Fibroblast of gingiva (primary cell): ENCODE data around the gene VASH1.

ENCODE experiments used
- DNase-seq: peaks from one replicate; pipeline ENCODE4 v3.0.0-alpha.2; 2011; ENCODE audit warnings: low read depth

The VASH1 gene

GRCh38 chr14:76784881-76785280, 23.6 kb downstream of the VASH1 start:
- peak; percentile 37 for DNase-seq

- DNase-seq = no peak
Observed at GRCh38 chr14:76786601-76787000, 25.3 kb downstream of the VASH1 start.

DNA sequence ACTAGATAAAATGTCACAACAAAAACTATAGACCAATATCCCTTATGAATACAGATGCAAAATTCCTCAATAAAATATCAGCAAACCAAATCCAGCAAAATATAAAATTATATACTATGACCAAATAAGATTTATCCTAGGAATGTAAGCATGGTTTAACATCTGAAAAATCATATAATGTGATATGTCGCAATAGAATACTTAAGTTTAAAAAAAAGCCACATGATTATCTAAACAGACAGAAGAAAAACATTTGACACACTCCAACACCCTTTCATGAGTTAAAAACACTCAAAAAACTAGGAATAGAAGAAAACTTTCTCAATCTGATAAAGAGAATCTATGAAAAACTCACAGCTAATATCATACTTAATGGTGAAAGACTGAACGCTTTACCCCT, 31.2 kb downstream of the VASH1 start:
- DNase-seq = no peak

GRCh38 chr14:76793324-76793723, 32.1 kb downstream of the VASH1 start:
- DNase-seq = no peak

- DNase-seq = no peak
Observed at GRCh38 chr14:76793956-76794355, 32.7 kb downstream of the VASH1 start.

DNA sequence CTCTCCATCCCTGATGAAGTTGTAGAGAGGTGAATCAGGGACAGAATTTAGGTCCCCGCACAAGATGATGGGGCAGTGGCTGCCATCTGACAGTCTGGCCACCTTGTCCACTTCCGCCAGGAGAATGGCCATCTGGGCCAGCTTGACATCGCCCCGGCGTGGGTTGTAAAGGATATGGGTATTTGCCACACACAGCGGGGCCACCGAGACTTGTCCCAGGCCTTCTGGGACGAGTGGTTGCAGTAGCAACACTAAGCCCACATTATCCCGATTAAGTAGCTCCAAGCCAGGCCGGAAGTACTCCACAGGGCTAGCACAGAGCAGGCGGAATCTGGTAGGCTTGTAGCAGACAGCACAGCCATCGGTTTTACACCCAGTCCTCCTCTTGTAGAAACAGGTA, 45.2 kb downstream of the VASH1 start:
- no peak for DNase-seq

DNA sequence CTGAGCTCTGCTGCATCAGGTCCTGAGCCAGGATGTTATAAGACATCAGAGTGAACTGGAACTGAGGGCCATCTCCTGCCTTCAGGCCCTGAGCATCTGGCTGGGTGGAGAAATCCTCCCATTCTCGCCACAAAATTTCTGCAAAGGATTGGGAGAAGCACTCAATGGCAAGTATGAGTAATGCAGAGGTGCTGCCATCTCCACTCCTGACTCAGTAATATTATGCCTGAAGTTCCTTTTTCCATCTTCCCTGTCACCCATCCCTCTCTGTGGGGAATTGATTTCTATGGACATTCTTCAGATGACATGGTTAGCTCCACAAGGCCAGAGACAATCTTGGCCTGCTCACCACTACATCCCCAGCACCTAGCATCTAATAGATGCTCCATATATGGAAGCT, 46.7 kb downstream of the VASH1 start:
- DNase-seq = no peak

- DNase-seq = no peak
Observed at GRCh38 chr14:76808990-76809389, 47.7 kb downstream of the VASH1 start.

GRCh38 chr14:76810525-76810924, 49.3 kb downstream of the VASH1 start:
- no peak for DNase-seq

GRCh38 chr14:76810953-76811400, 49.7 kb downstream of the VASH1 start:
- peak; percentile 48 for DNase-seq

DNA sequence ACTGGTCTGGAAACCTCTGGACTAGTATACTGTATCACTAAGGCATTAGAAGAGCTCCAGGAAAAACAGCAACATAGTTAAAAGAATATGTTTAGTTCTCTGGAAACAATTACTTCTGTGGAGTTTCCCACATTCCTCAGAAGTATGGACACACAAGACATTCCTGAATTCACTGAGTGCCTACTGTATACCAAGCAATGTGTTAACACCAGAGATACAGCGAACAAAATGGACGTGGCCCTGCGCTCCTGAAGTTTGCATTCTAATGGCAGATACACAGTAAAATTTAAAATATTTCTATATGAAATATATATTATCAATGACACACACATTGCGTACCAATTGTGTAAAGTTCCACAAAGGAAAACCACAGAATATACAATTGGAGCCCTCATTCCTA, 50.3 kb downstream of the VASH1 start:
- peak; percentile 29 for DNase-seq

- no peak for DNase-seq
Observed at GRCh38 chr14:76812093-76812421, 50.8 kb downstream of the VASH1 start.

GRCh38 chr14:76812422-76813383, 51.4 kb downstream of the VASH1 start, which contains the start of gene ANGEL1:
TSS of gene ANGEL1 (minus strand) at chr14:76812882. CDS start at chr14:76812827, 55 bp downstream.
- peak; percentile 95 for DNase-seq

GRCh38 chr14:76814726-76815645, 53.7 kb downstream of the VASH1 start:
- DNase-seq = no peak

DNA sequence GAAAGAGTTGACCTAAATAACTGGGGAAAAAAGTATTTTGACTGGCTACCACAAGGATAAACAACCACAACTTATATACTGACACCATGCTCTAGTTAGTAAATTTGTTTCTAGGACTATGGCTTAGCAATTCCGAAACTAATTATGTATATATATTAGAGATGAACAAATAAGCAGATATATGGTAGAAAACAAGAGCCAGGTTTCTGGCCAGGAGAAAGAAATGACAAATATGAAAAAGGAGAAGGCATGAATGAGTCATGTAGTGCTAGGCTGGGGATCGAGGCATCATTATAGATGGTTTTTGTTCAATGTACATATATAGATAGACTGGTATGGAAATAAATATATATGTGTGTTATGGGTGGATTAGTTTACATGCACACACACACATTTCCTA, 59.4 kb downstream of the VASH1 start:
- DNase-seq = no peak

DNA sequence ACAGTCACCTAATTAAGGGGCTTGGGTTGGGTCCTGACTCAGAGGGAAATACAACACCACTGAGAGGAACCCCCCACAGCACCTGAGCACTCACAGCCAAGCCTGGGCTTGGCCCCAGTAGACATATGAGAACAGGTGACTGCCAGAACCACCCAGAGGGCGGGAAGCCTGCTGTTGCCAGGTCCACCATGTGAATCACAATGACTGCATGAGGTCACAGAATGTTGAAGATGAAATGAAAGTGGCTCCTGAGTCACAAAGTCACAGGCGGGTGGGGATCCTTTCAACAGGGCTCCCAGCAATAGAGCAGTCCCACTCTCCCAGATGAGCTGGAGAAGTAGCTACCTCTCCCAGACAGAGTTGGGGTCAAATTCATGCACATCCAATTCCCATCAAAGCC, 64.9 kb downstream of the VASH1 start, which contains the start of gene LRRC74A:
TSS of gene LRRC74A (plus strand) at position 287 of the 400 bp plus-strand sequence. CDS start 290 bp downstream, outside the sequence.
- no peak for DNase-seq

DNA sequence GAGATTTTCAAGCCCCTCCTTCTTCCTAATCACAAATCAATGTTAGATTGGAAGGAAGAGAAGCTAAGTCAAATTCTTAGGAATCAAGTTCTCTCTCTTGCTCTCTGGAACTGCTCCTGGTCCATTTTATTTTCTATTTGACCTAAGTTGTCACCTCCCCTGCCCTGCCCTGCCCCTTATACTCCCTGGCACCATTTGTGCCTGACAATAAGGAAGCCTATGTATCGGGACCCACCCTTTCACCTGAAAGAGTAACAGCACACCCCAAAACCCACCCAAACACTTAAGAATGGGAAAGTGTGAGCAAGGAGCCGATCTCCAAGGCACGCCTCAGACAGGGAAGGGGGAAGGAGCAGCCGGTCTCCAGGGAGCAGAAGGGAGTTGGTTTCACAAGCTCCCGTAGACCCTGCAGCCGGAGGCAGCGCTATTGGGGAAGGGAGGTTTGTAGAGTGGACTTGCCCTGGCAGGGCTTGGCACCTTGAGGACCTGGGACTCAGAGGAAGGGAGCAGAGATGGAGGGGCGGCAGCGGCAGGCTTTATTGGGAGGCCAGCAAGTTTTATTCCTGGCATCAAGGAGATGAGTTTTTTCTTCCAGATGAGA, 66.5 kb downstream of the VASH1 start:
- no peak for DNase-seq

- no peak for DNase-seq
Observed at GRCh38 chr14:76828339-76829012, 67.2 kb downstream of the VASH1 start.

DNA sequence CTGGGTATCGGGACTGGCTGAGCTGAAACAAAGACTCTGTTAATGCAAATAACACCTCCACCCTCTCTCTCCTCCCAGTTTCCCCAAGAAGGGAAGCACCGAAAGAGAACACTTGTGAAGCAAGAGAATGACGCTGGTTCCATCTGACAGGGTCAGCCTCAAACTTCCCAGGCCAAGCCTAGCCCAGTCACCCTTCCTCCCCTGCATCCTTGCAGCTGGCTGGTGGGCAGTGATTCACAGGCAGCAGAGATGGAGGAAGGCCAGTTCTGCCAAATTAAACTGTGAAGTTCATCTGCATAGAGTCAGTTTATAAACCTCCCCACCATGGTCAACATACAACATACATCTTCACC, 67.7 kb downstream of the VASH1 start:
- no peak for DNase-seq

DNA sequence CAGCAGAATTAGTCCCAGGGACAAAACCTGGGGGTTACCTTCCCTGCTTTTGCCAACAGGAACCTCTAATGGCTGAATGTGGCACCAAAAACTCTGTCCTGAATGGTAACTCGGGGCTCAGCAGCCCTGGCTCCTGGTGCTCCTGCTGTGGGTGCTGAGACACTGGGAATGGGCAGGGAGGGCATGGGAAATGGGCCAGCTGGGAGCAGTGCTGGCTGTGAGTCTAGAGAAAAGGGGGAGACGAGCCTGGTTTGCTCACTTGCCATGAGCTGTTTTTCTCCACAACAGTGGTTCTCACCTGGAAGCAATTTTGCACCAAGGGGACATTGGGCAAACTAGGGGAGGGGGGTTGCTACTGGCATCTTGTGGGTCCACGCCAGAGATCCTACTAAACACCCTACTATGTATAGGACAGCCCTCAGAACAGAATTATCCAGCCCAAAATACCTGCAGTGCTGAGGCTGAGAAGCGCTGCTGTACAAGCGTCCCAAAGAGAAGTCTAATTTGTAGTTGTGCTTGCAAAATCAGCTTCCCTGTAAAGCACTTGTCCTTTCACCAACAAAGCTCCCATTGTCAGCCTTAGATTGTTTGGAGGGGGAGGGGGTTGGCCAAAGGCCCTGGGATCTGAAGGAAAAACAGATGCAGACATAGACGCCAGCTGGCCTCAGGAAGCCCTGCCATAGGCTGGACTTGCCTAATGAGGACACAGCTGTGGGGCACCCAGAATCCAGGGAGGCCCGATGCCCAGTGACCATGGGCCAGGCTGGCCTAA, 68.6 kb downstream of the VASH1 start:
- peak; percentile 37 for DNase-seq

DNA sequence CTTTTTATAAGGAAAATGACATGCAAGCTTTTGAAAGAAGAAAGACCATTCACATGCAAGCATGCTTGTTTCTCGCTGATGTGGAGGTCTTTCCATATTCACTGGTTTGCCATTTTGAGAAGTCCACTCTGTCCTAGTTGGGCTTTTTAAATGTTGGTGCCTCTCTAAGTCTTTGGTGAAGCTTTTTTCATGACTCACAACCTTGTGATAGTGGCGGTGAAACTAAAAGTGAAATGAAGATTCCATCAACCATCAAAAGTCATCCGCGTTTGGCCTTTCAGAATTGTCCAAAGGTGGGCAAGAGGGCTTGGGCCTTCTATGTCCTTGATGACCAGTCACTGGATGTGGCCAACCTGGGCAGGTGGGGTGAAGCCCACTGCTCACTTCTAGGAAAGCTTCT, 69.3 kb downstream of the VASH1 start:
- DNase-seq = no peak
